Measurements from ENCODE around the gene ZNF205. TPM values are rescaled to one million over a fixed set of nuclear protein-coding genes. Genes with fewer than 3 reads are reported as not detected.

ZNF205 gene
- total and polyA plus RNA-seq, 10 of the 15 experiments (the other 5 are each of a cell fraction or from before 2014, with no cell fraction given) = 0.26 to 1.5 (median 0.78) TPM; not detected in 2

GRCh38 chr16:3091551-3091950, 20.8 kb upstream of the ZNF205 start (continued):
- TF ChIP-seq, protein P1, sequence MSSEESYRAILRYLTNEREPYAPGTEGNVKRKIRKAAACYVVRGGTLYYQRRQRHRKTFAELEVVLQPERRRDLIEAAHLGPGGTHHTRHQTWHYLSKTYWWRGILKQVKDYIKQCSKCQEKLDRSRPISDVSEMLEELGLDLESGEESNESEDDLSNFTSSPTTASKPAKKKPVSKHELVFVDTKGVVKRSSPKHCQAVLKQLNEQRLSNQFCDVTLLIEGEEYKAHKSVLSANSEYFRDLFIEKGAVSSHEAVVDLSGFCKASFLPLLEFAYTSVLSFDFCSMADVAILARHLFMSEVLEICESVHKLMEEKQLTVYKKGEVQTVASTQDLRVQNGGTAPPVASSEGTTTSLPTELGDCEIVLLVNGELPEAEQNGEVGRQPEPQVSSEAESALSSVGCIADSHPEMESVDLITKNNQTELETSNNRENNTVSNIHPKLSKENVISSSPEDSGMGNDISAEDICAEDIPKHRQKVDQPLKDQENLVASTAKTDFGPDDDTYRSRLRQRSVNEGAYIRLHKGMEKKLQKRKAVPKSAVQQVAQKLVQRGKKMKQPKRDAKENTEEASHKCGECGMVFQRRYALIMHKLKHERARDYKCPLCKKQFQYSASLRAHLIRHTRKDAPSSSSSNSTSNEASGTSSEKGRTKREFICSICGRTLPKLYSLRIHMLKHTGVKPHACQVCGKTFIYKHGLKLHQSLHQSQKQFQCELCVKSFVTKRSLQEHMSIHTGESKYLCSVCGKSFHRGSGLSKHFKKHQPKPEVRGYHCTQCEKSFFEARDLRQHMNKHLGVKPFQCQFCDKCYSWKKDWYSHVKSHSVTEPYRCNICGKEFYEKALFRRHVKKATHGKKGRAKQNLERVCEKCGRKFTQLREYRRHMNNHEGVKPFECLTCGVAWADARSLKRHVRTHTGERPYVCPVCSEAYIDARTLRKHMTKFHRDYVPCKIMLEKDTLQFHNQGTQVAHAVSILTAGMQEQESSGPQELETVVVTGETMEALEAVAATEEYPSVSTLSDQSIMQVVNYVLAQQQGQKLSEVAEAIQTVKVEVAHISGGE (CRISPR knock-in tag; IDR thresholded peaks at IDR 0.05) = no peak
- TF ChIP-seq POLR2AphosphoS2 (IDR thresholded peaks at IDR 0.05; ENCODE audit: low read depth, low read length) (no peak), EP300 (IDR thresholded peaks at IDR 0.05; ENCODE audit: borderline replicate concordance in 1 of 2, control insufficient read depth in 1 of 2, low read depth in 2 of 2, low read length in 2 of 2) (no peak)

GRCh38 chr16:3092501-3092941, 19.9 kb upstream of the ZNF205 start:
- no TSS peak for BruUV-seq (replicated peaks)
- DNase-seq (ENCODE audit: low read depth, low spot score) = no peak
- TF ChIP-seq NKRF (conservative IDR thresholded peaks at IDR 0.05) = no peak
- no peak for TF ChIP-seq SIN3A (IDR thresholded peaks at IDR 0.05; ENCODE audit: low read depth, low read length)
- no peak for TF ChIP-seq PAX8 (IDR thresholded peaks at IDR 0.05)
- TF ChIP-seq IRF3 (IDR thresholded peaks at IDR 0.05) = no peak
- TF ChIP-seq IRF5 (IDR thresholded peaks at IDR 0.05; ENCODE audit: borderline replicate concordance) = no peak
- no peak for TF ChIP-seq MLLT1 (IDR thresholded peaks at IDR 0.05)
- no peak for TF ChIP-seq PML (IDR thresholded peaks at IDR 0.05; ENCODE audit: low read length)
- TF ChIP-seq ASH2L (IDR thresholded peaks at IDR 0.05; ENCODE audit: borderline replicate concordance, low read depth) = no peak
- no peak for TF ChIP-seq STAT1 (conservative IDR thresholded peaks at IDR 0.05)

More at GRCh38 chr16:3092501-3092941, 19.9 kb upstream of the ZNF205 start:
- peaks cover 6% of the 10 kb centered on the region; the same call in 1 of the 2 replicates for H3K4me1 ChIP-seq (ENCODE audit: control insufficient read depth, insufficient read depth, low read length)
- no peaks in the 10 kb centered on the region for H3K36me3 ChIP-seq (ENCODE audit: control insufficient read depth in 2 of 2, insufficient read depth in 2 of 2, low read length in 1 of 2)
- H3K9me3 ChIP-seq (replicated peaks; ENCODE audit: control insufficient read depth, insufficient read depth, low read length) = no peaks in the 10 kb centered on the region
- FAIRE-seq (no peak), ATAC-seq (no peak)
- ChIA-PET CTCF (interaction anchor here (1.1 to 21.2 kb wide), 5 partner anchors 15 to 36 kb away, joined by 3 to 396 read pairs (median 11); no protein-coding TSS in a partner anchor), POLR2A (no interaction called here), RAD21 (ENCODE audit: unreplicated experiment) (no interaction called here), SMC1A (ENCODE audit: uncharacterized antibody, unreplicated experiment) (interaction anchor here (2.7 kb wide), 1 partner anchor 36 kb away, joined by 22 read pairs; no protein-coding TSS in a partner anchor)
- H3K79me2 ChIP-seq (ENCODE audit: control insufficient read depth, insufficient read depth, low read length) = no peaks in the 10 kb centered on the region
- no peak overlapping the region for H2AFZ ChIP-seq (ENCODE audit: control insufficient read depth, low read depth, low read length)
- no peaks in the 10 kb centered on the region for H3K27me3 ChIP-seq (replicated peaks in 1 of 2; ENCODE audit: control insufficient read depth in 2 of 2, insufficient read depth in 2 of 2, low read length in 1 of 2)
- no peak overlapping the region for H3K4me3 ChIP-seq
- intact Hi-C loops (cut with micrococcal nuclease; ENCODE audit: unreplicated experiment) (no loop called here), in situ Hi-C loops (cut with MboI) (no loop called here)
- H4K20me1 ChIP-seq (ENCODE audit: control insufficient read depth, insufficient read depth) = no peaks in the 10 kb centered on the region
- 68% methylated on average over 20 of the region's 20 CpGs for WGBS (ENCODE audit: insufficient coverage, insufficient replicate concordance, low lambda C conversion rate, missing lambda C conversion rate)
- no peak overlapping the region for H3K9ac ChIP-seq (ENCODE audit: control insufficient read depth, insufficient read depth, low read length)
- no peak overlapping the region for H3K4me2 ChIP-seq (ENCODE audit: control insufficient read depth, insufficient read depth)
- H3K27ac ChIP-seq (ENCODE audit: control insufficient read depth, insufficient read depth) = no peak overlapping the region

Data from GM12878 (cell line).